Skeletal muscle tissue (tissue), 4 donors: ENCODE results near the gene PTPRM. TPM values are rescaled to one million over a fixed set of nuclear protein-coding genes. Genes with fewer than 3 reads are reported as not detected.

Source experiments
- H3K27ac ChIP-seq: one replicate; pipeline ENCODE4 v1.7.0; 2013; ENCODE audit warnings: mild to moderate bottlenecking, low read depth, low read length, inconsistent platforms
- H3K27me3 ChIP-seq, 3 donors: one replicate each; pipeline ENCODE4 v1.7.0; 2013; ENCODE audit warnings: low read length in 3 of 3; ENCODE audit not compliant: control insufficient read depth in 3 of 3, insufficient read depth in 3 of 3
- H3K36me3 ChIP-seq, 3 donors: one replicate each; pipeline ENCODE4 v1.7.0; 2013; ENCODE audit warnings: low read length in 3 of 3; ENCODE audit not compliant: control insufficient read depth in 3 of 3, insufficient read depth in 3 of 3
- H3K4me1 ChIP-seq, 3 donors: one replicate each; pipeline ENCODE4 v1.7.0; 2013; ENCODE audit warnings: low read length in 3 of 3, mild to moderate bottlenecking in 3 of 3; ENCODE audit not compliant: control insufficient read depth in 3 of 3, insufficient read depth in 3 of 3
- H3K4me3 ChIP-seq, 3 donors: one replicate each; pipeline ENCODE4 v1.7.0; 2013; ENCODE audit warnings: low read length in 3 of 3
- H3K9ac ChIP-seq, 3 donors: one replicate each; pipeline ENCODE4 v1.7.0; 2013; ENCODE audit warnings: low read length in 3 of 3, mild to moderate bottlenecking in 3 of 3, moderate library complexity in 2 of 3, low read depth in 1 of 3
- H3K9me3 ChIP-seq, 3 donors: one replicate each; pipeline ENCODE4 v1.7.0; 2013; ENCODE audit warnings: low read length in 3 of 3; ENCODE audit not compliant: control insufficient read depth in 3 of 3
- total RNA-seq: library from RNA; depleted of rRNA; stranded (reverse); fragments of >200 nt; gene quantifications from one replicate; pipeline ENCODE4 v1.2.3, GENCODE V29; 2014
- donor health status: Osteomylitis.

The PTPRM gene
- total RNA-seq, 1 donor from 2014 or later: 68.9 TPM

GRCh38 chr18:7940379-7940778 lies 373.3 kb downstream of the PTPRM start:
- H3K9me3 ChIP-seq: no peaks in the 10 kb centered on the region
- H3K9ac ChIP-seq: no peak overlapping the region
- H3K4me3 ChIP-seq: no peak overlapping the region
- no peak overlapping the region for H3K27ac ChIP-seq
- no peaks in the 10 kb centered on the region for H3K27me3 ChIP-seq
- peaks cover 15 to 22% (median 20%) of the 10 kb centered on the region in 3 donors for H3K4me1 ChIP-seq
- H3K36me3 ChIP-seq: peaks cover 0 to 3% (median 0%) of the 10 kb centered on the region in 3 donors

DNA sequence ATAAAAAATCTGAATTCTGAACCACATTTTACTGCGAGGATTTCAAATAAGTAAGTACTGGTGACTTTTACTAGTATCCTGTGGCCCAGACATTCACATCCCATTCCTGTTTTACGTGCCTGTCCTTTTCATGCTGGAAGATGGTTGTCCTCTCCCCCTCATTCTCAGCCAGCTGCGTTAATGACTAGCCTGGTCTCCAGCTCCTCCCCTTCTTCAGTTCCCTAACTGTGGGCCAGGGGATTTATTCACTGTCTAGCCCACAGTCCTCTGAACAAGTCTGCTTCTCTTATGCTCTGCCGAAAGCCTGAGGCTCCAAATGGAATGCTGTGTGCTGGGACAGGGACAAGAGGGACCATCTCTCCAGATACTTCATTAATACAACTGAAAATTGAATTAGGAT lies 373.9 kb downstream of the PTPRM start:
- H3K4me1 ChIP-seq: peaks cover 15 to 22% (median 20%) of the 10 kb centered on the region in 3 donors

DNA sequence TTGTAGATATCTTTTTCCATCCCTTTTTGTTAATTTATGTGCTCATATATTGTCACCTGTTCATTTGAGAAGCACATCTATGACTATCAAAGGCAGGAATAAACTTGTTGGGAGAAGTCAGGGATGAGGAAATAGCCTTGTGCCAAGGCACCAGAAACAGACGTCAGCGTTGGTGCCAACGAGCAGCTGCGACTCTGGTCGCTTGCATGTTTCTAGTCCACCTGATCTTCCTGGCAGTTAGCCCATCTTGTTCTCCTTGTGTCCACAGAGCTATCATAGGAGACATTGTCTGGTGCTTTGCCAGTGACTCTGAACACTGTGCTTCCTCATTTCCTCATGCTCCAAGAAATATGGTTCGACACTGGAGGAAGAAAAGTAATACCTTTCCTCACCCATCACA lies 374.4 kb downstream of the PTPRM start:
- H3K36me3 ChIP-seq: peaks cover 0 to 3% (median 0%) of the 10 kb centered on the region in 3 donors
- H3K27me3 ChIP-seq: no peaks in the 10 kb centered on the region
- peaks cover 19 to 22% (median 20%) of the 10 kb centered on the region in 3 donors for H3K4me1 ChIP-seq
- no peaks in the 10 kb centered on the region for H3K9me3 ChIP-seq
- H3K4me3 ChIP-seq: no peak overlapping the region
- H3K27ac ChIP-seq: no peak overlapping the region
- H3K9ac ChIP-seq: no peak overlapping the region

More for the DNA sequence above, 373.9 kb downstream of the PTPRM start:
- no peak overlapping the region for H3K4me3 ChIP-seq
- H3K27ac ChIP-seq: no peak overlapping the region
- H3K9ac ChIP-seq: peak overlapping the region in 1 of 3 donors; percentile 51
- H3K9me3 ChIP-seq: no peaks in the 10 kb centered on the region
- H3K36me3 ChIP-seq: peaks cover 0 to 3% (median 0%) of the 10 kb centered on the region in 3 donors
- no peaks in the 10 kb centered on the region for H3K27me3 ChIP-seq

DNA sequence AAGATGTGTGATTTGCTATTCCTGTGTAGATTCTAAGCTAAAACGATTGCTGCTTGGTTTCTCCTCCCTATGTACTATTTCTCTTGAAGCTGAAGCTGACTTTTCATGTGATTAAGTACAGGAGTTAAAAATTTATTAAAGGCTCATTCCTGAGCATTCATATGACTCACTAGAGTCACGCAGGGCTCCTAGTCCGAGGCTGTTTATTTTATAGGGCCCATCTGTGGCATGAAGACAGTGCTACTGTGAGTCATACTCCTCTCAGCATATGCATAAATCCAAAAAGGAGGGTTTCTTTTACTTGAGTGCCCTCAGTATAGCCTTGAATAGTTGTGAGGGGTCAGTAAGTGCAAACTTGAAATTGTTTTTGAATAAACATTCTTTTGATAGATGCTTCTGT lies 378.8 kb downstream of the PTPRM start:
- no peak overlapping the region for H3K9ac ChIP-seq
- H3K36me3 ChIP-seq: no peaks in the 10 kb centered on the region
- peaks cover 10 to 13% (median 10%) of the 10 kb centered on the region in 3 donors for H3K4me1 ChIP-seq
- H3K4me3 ChIP-seq: no peak overlapping the region
- no peaks in the 10 kb centered on the region for H3K9me3 ChIP-seq
- H3K27me3 ChIP-seq: no peaks in the 10 kb centered on the region
- no peak overlapping the region for H3K27ac ChIP-seq

DNA sequence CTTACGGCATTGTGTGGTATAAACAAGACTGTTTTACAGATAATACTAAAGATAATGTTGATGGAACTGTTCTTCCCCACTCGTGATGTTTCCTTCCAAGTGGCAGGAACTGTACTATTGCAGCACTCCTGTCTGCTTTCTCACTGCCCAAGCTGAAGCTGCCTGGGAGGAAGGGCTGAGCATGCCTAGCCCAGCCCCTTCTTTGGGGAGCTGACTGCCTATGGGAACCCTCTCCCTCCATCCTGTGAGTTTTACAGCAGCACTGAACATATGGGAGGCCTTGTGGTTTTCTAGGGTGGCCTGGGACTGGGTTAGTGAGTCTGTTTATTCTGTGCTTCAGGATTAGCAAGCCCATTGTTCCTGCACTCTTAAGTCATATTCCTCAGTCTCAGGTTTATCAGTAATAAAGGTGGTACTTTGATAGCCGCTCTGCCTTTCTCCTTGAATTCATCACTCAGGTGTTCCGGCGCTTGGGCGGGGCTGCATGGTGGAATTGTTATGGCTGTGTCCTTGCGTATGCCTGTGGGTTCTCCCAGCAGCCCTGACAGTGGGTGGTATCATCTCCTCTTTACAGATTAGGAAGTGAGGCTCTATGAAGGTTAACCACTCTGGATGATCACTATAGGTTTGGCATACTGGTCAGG lies 379.7 kb downstream of the PTPRM start:
- H3K9me3 ChIP-seq: no peaks in the 10 kb centered on the region
- H3K9ac ChIP-seq: no peak overlapping the region

DNA sequence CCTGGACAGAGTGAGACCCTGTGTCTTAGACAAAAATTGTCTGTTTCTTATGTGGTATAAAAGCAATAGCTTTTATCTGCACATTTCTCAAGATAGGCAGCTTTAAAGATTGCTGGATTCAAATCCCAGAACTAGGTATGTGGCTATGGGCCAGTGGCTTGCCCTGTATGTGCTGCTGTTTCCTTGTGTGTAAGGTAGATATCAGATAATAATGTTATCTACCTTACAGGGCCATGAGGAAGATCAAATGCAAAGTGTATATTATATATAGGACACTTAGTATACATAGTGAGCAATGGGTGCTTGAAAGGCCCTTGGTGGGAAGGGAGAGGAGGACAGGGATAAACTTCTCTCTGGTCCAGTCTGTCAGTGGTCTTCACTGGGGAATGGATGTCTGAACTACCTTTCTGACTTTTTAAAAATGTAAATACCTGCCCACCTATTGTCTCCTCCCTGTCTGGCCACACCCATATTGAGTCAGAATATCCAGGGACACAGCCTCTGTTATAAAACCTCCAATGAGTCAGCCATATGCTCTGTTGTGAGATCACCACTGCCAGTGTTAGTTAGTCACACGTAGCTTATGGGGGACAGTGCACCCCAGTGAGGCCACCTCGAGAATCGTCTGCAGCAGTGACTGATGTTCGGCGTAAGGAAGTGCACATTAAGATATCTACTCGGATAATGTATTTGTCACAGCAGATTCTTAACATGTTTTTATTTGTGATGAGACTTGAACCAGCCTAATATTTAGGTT lies 383.4 kb downstream of the PTPRM start:
- Histone ChIP-seq H3K36me3 (no peaks in the 10 kb centered on the region), H3K9me3 (no peaks in the 10 kb centered on the region), H3K4me3 (no peak overlapping the region), H3K9ac (no peak overlapping the region), H3K4me1 (peaks cover 5 to 8% (median 6%) of the 10 kb centered on the region in 3 donors), H3K27me3 (no peaks in the 10 kb centered on the region), H3K27ac (no peak overlapping the region)

More for the DNA sequence above, 379.7 kb downstream of the PTPRM start:
- Histone ChIP-seq H3K27ac (no peak overlapping the region), H3K4me3 (no peak overlapping the region), H3K4me1 (peaks cover under 1 to 4% (median 3%) of the 10 kb centered on the region in 3 donors), H3K36me3 (no peaks in the 10 kb centered on the region), H3K27me3 (no peaks in the 10 kb centered on the region)

DNA sequence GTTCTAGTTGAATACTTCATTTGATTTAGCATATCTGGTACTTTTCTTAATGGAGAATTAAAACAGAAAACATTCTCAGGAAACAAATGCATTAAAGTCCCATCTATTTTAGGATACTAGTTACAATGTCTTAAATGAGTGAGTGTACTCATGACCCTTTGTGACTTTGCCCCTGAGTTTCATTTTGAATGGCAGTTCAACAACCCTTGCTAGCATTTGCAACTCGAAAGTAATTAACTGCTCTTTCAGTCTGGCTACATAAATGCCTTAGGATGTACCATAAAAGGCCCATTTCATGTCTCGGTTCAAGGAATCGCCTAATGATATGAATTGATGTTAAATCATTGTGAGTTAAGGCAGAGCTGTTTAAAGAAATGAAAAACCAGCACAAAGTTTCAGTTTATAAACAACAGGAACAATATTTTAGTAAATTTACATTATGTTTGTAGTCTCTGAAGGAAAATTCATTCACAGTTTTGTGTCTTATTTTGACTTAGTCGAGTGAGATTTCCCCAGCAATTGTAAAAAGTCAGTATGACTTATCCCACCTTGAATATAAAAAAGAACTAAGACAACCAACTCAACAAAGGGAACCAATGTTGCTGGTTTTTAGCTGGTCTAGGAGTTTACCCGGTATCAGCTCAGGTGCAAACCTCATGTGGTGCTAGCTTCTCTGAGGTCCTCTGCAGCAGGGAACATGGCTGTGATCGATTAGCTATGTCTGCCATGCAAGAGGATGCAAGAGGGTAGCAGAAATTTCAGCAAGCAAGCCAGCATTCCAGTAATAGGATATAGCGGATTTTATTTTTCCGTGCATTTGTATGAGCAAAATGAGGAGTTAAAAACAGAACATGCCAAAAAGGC lies 386.2 kb downstream of the PTPRM start:
- H3K9me3 ChIP-seq: no peaks in the 10 kb centered on the region

GRCh38 chr18:7954238-7954637 lies 387.1 kb downstream of the PTPRM start:
- H3K9me3 ChIP-seq: no peaks in the 10 kb centered on the region
- H3K9ac ChIP-seq: no peak overlapping the region
- H3K27me3 ChIP-seq: no peaks in the 10 kb centered on the region
- H3K36me3 ChIP-seq: no peaks in the 10 kb centered on the region
- no peak overlapping the region for H3K4me3 ChIP-seq
- H3K4me1 ChIP-seq: peaks cover 6% of the 10 kb centered on the region in 3 donors
- H3K27ac ChIP-seq: no peak overlapping the region

More for the DNA sequence above, 386.2 kb downstream of the PTPRM start:
- Histone ChIP-seq H3K36me3 (no peaks in the 10 kb centered on the region), H3K9ac (no peak overlapping the region), H3K27ac (no peak overlapping the region), H3K27me3 (no peaks in the 10 kb centered on the region), H3K4me1 (peaks cover 6% of the 10 kb centered on the region in 3 donors), H3K4me3 (no peak overlapping the region)

GRCh38 chr18:7955175-7955574 lies 388.1 kb downstream of the PTPRM start:
- H3K27ac ChIP-seq: no peak overlapping the region
- no peaks in the 10 kb centered on the region for H3K27me3 ChIP-seq
- no peak overlapping the region for H3K9ac ChIP-seq
- H3K9me3 ChIP-seq: no peaks in the 10 kb centered on the region
- H3K4me3 ChIP-seq: no peak overlapping the region
- H3K4me1 ChIP-seq: peaks cover 6% of the 10 kb centered on the region in 3 donors
- H3K36me3 ChIP-seq: no peaks in the 10 kb centered on the region
